GM10847 (cell line): ENCODE measurements around the gene RAI2.

ENCODE experiments used
- POLR2A ChIP-seq: IDR thresholded peaks from 2 replicates; pipeline ENCODE4 v1.6.1; 2011; ENCODE audit not compliant: insufficient read length; ENCODE audit errors: extremely low read depth

Gene RAI2

DNA sequence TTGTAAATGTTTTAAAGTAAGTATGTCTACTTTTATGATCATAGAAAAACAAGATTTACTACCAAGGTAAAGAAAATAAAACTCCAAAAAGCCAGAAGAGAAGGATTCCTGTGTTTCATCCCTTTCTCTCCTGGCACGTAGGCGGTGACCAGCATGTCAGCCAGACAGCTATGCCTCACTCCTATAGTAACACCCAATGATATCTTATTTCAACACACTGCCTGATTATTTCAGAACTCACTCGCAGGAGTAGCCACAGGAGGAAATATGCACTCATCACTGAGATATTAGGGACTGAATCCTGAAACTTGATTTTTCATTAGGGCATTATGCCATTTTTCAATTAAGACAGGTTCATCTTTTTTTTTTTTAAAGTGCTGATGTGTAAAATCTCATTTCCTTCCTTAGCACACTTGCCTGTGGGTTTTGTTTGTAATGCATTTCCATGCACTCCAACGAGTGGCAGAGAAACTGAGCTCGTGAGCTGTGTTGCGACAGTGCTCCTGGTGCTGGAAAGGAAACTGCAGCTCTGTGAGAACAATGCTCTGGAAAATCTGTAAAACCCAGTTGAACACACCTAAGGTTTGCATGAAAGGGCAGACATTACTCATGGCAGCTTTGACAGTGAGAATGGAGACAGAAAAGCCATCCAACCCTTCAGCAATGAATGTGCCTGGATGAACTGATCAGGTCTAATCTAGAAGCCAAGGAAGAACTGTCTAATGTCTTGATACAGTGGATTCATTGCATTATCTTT, 18.2 kb downstream of the RAI2 start:
- no peak for TF ChIP-seq POLR2A

DNA sequence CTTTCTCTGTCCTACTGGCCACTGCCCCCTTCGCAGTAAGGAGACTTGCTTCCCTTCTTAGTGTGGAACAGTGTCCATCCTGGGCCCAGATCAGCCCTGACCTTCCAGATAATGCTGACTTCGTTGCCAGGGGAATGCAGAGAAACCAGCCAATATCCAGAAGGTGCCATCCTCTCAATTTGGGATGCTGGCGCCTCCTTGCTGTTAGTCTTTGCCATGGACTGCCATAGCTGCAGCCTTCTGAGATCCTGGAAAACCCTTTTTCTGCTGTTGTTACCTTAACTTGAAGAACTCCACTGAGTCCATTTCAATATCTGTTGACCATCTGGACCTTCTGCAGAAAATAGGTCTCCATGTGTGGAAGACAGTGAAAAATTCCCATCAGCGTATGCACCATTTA, 21.8 kb downstream of the RAI2 start:
- no peak for TF ChIP-seq POLR2A

DNA sequence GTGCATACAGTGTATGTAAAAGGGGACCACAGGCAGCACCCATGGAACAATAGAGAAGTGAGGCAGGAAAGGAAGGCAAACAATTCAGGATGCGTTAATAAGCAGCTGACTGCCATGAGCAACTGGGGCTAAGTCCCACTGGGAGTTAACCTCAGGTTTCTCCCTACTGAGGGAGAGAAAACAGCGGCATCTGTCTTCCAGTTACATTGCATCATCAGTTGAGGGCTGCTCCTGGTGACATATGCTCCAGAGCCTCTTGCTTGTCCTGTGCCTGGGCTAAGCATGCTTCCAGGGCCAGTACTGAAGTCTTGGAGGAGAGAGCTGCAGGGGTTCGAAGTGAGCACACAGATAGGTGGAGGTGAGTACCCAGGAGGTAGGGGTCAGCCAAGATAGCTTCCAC, 24.3 kb downstream of the RAI2 start:
- no peak for TF ChIP-seq POLR2A

DNA sequence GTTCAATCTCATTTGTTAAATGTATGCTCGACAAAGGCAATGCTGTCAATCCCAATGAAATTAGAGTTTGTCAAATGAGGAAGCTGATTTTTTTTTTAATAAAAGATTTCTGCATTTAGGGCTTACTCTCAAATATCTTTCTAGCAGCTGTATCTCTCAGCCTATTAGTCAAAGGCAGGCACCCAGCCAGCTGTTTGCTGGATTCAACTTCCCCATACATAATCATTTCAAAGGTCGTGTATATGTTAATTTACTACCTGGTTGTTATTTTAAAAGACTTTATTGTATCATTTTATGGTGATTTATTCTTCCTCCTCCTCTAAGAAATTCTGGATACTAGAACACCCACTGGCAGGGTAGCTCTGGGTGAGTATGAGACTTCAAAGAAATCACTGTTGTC, 27.1 kb downstream of the RAI2 start:
- TF ChIP-seq POLR2A = no peak

DNA sequence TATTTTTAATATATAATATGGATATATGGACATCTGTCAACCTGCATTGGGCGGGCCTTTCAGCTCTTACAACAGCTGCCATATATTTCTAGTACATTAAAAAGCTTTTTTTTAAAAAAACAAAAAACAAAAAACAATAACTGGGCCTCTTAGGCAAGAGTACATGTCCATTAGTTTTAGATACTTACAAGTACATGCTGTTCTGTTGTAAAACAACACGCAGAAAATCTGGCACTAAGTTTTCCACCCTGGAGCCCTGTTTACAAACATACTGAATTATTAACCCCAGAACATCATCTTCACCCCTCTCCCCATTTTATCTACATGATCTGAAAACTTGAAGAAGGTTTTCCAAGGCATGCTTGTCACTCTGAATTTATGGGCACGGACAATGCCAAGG, 29.8 kb downstream of the RAI2 start:
- TF ChIP-seq POLR2A = no peak

DNA sequence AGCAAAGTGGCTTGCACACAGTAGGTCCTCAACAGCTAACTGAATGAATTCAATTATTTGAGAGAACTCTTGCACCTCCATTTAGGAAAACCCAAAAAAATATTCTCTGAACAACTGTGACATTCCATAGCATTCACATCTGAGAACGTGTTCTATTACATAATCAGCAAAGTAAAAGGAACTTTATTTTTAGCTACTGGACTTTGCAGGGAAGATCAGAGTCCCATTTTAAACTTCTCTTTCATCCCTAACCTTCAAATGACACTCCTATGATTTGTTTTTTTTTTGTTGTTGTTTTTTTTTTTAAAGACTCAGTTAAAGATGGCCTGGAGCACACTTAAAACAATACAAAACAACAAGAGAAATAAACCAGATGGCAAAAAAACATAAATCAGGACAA, 30.9 kb downstream of the RAI2 start:
- no peak for TF ChIP-seq POLR2A

DNA sequence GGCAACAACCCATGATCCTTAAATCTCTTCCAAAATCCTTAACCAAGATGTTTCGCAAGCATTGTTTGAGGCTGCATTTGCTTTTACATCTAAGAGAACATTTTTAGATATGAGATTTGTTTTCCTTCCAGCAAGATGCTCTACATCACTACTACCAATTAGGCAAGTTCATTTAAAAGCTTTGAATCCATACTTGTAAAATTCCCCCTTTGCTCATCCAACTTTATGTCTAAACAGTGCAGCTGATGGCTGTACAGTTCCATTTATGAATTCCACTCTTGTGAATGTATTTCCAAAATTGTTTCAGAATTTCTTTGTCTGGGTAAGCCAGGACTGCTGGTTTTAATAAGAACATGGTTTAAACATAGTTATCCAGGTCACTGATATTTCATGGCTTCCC, 31.5 kb downstream of the RAI2 start:
- TF ChIP-seq POLR2A = no peak

DNA sequence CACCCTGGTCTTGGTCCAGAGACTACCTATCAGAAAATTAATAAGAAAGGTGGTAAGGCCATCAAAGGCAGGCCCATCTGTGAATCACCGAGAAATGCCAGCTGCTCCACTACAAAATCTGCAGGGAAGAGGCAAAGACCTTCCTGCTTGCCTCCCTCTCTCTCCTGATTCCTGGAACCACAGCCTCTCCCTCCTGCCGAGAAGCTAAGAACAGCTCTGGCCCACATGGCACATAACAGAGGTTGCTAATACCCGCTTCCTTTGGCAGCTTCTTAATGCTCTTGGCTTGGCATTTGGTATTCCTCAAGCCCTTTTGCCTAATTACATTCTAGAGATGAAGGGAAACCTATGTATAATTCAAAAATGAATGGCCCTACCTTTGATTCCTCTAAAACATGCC, 32.9 kb downstream of the RAI2 start:
- TF ChIP-seq POLR2A = no peak

DNA sequence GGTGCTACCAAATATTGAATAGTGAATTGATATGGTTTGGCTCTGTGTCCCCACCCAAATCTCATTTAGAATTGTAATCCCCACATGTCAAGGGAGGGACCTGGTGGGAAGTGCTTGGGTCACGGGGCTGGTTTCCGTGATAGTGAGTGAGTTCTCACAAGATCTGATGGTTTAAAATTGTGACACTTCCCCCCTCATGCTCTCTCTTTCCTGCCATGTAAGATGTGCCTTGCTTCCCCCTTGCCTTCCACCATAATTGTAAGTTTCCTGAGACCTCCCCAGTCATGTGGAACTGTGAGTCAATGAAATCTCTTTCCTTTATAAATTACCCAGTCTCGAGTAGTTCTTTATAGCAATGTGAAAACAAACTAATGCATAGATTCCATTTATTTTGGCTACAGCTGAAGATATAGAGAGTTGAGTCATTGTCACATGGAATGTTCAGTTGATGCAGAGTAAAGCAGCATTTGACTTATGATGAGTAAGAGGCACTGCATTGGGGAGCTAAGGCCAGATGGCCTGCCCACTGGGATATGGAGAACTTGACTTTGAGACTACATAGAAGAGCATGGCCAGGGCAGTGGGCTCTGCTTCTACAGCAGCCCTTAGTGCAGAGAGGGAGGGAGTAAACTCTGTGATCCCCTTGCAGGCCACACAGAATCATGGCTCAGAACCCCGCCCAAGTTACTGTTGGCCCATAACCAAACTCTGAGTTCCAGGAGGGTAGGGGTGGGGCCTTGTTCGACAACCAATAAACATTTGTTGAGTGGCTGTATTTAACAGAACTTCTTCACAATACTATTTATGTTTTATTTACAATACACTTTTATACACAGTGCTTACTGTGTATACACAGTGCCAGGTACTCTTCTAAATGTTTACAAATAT, 34.2 kb downstream of the RAI2 start:
- no peak for TF ChIP-seq POLR2A

DNA sequence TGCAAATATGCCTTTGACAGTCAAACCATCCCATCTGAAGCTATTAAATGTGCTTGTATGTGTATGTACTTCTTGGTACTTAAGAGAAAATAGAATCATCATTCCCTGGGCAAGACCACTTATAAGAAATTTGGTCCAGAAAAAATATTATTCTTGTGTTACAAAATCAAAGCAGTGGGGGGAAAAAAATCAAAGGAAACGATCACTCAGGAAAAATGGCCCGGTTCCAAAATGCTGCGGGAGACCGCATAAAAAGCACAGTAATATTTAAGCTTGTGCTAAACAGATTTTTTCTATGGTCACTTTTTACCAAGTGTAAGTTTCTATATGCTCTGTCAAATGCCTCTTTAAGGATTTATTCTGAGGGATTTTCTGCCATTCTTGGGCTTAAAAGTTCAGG, 36.1 kb downstream of the RAI2 start:
- TF ChIP-seq POLR2A = no peak

DNA sequence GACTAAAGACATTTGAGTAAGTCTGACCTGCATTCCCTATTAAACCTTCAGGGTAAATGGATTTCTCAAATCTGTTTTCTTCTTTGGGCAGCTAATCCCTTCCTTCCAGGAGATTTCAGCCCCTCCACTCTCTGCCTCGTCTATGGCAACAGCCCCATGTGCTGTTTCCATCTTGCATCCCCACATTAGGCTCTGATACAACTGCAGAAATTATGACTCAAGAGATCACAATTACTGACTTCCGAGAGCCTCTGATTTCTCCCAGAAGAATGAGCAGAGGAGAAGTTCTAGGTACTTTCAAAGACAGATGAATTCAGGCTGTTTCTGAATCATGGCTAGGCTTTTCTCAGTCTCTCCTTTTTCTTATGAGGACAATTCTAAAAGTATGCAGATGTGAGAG, 38.7 kb downstream of the RAI2 start:
- no peak for TF ChIP-seq POLR2A

DNA sequence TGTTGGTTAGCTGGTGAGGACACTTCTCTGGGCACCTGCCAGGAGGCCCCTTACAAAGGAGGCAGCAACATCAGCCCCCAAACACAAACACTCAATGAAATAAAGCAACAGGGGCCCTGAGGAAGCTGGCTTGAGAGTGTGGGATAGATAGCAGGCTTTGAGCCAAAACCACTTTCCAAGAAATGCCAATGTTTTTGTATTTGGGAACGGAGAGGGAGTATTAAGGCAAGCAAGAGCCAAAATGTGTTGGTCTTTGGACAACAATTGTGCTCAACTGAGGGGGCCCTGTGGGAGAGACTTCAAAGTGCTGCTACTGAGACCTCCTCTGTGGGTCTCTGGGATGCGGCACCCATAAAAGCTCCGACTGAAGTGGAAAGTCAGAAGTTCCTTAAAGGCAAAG, 41.0 kb downstream of the RAI2 start:
- TF ChIP-seq POLR2A = no peak

DNA sequence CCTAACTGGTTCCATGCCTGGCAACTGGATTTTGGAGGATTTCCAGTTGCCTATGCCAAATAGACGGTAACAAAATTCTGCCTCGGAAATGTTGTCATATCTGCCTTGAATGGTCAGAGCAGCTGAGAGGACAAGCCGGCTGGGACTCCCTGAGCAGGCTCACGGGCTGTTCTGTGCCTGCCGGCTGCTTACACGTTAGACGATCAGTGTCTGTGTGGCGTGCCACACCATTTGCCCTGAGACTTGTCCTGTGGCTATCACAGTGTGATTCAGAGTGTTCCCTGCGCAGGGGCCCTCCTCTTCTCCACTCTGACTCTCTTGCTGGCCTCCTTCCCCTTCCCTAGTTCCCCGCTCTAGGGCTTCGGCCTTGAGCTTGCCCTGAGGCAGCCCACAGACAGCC, 42.4 kb downstream of the RAI2 start:
- TF ChIP-seq POLR2A = no peak

DNA sequence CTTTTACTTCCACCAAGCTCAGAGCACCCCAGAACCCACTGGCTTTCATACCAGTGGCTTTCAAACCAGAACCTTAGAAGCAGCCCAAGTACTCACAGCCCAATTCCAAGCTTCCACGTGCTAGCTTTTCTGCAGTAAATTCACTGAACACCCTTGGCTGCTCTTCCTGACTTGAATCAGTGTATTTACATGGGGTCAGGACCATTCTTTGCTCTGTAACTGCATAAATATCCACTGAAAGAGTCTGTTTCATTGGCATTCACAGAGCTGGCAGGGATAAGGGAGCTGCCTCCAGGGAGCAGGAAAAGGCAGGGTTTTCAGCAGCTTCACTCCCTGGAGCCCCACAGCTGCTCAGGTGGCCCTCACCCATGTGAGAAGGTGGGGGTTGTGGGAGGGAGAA, 43.8 kb downstream of the RAI2 start:
- no peak for TF ChIP-seq POLR2A

DNA sequence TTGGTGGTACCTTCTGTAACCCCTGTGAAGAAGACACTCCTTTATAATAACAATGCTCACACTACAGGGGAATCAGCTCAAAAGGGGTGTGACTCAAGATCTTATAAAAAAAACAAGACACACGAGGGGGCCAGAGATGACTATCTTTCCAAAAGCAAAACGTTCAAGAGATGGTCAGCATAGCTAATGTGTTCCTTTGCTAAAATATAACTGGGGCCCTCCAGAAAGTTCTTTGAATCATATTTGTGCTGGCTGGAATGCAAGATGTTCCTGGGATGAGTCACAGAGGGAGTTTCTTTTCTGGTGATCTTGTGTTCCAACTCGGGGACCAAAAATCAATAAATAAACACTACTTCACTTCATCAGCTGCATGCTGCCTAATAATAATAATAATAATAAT, 46.5 kb downstream of the RAI2 start:
- TF ChIP-seq POLR2A = no peak

DNA sequence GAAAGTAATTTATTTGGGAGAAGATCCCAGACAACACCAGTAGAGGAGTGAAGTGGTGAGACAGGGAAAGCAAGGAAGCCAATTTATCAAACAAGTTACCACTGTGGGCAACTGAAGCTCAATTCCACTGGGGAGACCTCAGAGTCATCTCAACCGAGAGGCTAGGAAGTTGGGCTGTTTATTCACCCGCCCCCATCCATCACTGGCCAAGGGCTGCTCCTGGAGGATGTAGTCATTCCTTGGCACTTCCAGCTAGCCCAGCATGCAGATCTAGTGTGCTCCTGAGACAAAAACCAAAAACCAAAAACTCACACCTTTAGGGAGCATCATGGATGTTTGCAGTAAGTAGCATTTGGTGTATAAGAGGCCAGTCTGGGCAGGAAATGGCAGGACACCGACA, 47.0 kb downstream of the RAI2 start:
- no peak for TF ChIP-seq POLR2A
